Measurements from ENCODE around the gene SYNGR3.

DNA sequence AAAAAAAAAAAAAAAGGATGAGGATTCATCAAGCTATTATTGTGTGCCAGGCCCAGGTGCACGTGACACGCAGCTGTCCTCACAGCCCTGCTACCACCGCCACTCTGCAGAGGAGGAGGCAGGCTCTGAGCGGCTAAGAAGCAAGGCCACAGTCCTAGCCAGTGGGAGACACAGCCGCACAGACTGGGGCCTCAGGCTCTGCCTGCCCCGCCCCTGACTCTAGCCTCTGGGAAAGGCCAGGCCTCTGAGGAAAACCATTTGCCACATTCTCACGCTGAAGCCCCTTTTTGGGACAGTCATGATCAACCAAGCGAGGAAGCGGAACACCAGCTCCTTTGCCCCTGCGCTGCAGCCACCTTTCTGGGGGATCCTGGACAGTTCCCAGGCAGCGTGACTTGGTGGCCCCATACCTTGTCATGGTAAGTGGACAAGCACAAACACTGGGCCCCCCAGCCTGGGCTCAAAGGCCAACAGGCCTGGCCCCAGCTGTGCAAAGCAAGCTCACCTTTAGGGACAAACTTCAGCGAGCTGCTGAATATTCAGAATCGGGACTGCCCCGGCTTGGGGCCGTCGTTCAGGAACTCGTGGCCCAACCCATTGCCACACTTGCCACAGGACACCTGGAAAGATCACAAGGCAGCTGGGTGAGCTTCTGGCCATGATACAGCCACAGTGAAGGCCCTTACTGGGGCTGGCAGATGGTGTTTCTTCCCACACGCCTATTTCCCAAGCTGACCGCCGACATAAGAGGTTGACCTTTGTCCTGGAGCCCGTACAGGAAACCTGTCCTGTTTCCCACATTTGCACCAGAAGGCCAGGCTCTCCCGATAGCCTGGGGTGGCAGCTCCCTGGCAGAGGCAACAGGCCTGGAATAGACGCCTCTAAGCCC is 49.3 kb upstream of the SYNGR3 start:
- no peak for TF ChIP-seq EZH2 (IDR thresholded peaks at IDR 0.05)
- TF ChIP-seq POLR2AphosphoS5 (IDR thresholded peaks at IDR 0.05; ENCODE audit: borderline replicate concordance, low read depth, low read length): no peak
